HTERT RPE-1 (cell line): Measurements from ENCODE around the gene CACNA1S.

Source experiments
- in situ Hi-C: fragments of 300-500 bp; cut with MboI; formaldehyde crosslinking; loops from 4 replicates; pipeline ENCODE4 v1.14.3; 2020; ENCODE audit warnings: low sequenced_read_pairs

Gene CACNA1S

DNA sequence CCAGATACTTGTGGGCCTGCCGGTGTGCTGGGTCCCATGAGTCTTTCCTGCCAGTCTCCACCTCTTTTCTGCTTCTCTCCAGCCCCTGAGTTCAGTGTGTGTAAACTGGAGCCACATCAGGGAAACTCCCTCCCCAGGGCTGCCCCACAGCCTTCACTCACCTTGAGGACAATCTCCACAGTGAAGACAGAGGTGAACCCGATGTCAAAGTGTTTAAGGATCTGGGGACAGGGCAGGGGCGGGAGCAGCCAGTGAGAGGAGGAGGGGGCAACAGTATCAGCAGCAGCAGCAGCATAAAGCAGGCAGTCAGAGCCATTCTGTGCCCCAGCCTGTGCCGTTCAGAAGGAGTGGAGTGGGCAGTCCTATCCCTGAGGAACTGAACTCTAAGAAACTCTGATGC, 43.2 kb downstream of the CACNA1S start:
- in situ Hi-C loops: no loop called here

GRCh38 chr1:201066986-201067385, 45.2 kb downstream of the CACNA1S start:
- in situ Hi-C loops: no loop called here

GRCh38 chr1:201065686-201066085, 46.5 kb downstream of the CACNA1S start:
- in situ Hi-C loops: no loop called here

DNA sequence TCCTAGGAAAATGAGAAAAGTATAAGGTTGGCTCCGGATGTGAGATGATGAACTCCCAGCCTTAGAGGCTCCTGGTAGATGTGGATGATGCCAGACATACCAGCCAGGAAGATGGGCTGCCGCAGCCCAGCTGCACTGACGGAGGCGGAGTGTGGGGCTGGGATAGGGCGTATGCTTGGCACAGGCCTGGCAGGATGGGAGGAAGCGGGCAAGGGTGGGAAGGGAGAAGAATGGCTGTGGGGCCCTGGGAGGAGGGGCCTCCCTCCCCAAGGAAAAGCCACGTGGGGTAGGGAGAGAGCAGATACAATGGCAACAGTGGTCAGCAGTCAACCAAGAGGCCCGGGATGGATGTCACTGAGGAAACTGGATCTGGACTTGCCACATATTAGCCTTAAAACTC, 47.4 kb downstream of the CACNA1S start:
- in situ Hi-C loops: no loop called here

- in situ Hi-C loops: no loop called here
These were observed 49.1 kb downstream of the CACNA1S start for GRCh38 chr1:201063145-201063544.

- in situ Hi-C loops: no loop called here
These were observed 49.6 kb downstream of the CACNA1S start for GRCh38 chr1:201062511-201063091.

DNA sequence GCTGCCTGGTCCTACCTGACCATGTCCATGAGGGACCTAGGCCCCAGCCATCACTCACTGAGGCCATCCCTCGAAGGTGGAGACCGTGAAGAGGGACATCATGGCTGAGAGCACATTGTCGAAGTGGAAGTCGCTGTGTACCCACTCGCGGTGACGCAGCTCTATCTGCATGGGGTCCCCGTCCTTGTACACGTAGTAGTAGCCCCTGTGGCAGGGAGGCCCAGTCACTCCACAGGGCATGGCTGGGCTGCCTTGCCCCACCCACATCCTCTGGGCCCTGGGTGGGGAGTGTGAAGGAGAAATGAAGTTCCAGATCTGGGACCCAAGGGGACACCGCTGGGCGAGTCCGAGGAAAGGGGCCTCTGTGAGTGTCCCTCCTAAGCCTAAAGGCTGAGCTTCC, 50.3 kb downstream of the CACNA1S start:
- in situ Hi-C loops: no loop called here

GRCh38 chr1:201061049-201061448, 51.2 kb downstream of the CACNA1S start:
- in situ Hi-C loops: no loop called here

GRCh38 chr1:201060586-201060985, 51.6 kb downstream of the CACNA1S start:
- in situ Hi-C loops: no loop called here

GRCh38 chr1:201059871-201060555, 52.2 kb downstream of the CACNA1S start:
- in situ Hi-C loops: no loop called here

GRCh38 chr1:201059401-201059800, 52.8 kb downstream of the CACNA1S start:
- in situ Hi-C loops: no loop called here

DNA sequence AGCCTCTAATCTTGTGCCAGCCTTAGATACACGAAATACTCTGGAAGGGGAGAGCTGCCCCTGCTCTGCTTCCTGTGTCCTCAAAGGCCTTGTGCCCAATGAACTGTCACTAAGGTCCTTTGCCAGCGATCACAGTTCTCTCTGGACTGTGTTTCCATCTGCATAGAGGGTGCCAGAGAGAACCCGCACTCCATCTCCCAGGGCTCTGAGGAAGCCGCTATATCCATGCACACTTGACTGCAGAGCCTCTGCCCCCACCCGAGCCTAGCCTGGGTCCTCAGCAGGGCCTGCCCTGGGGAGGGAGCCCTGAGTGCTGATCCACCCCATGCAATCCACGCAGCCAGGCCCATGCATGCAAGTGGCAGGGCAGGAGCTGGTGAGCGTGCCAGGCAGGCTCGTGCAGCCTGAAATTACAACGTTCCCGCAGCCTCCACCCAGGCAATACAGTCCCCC, 58.1 kb downstream of the CACNA1S start:
- in situ Hi-C loops: no loop called here

- in situ Hi-C loops: no loop called here
These were observed 58.9 kb downstream of the CACNA1S start for GRCh38 chr1:201053155-201053860.

- in situ Hi-C loops: no loop called here
These were observed 60.8 kb downstream of the CACNA1S start for GRCh38 chr1:201051399-201051798.

- in situ Hi-C loops: no loop called here
These were observed 61.5 kb downstream of the CACNA1S start for GRCh38 chr1:201050515-201051277.

DNA sequence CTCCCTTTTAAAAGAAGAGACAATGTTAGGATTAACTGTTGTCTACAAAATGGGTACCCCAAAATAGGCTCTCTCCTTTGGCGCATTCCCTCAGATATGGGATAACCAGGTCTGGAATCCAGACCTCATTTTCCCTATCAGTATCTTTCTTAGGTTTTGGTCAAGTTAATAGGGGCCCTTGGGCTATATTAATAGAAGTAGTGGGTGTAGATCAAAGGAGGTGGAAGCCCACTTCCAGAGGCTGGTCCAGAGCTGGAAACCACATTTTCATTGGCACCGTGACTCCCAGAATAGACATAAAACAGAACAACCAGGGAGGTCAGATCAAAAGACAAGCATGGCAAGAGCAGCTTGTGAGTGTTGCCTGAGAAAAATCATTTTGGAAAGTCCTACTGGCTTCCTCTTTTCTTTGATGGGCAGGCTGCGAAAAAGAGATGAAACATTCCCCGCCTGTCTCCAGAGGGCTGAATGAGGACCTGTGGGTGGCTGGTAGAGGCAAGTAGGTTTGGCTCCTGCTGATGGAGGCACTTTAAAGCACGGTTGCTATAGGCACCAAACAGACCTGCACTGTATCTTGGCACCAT, 62.9 kb downstream of the CACNA1S start:
- in situ Hi-C loops: no loop called here

- in situ Hi-C loops: no loop called here
These were observed 63.7 kb downstream of the CACNA1S start for GRCh38 chr1:201048521-201048920.

- in situ Hi-C loops: no loop called here
These were observed 68.1 kb downstream of the CACNA1S start for GRCh38 chr1:201044119-201044518.

- in situ Hi-C loops: no loop called here
These were observed 69.3 kb downstream of the CACNA1S start for GRCh38 chr1:201042779-201043461.

DNA sequence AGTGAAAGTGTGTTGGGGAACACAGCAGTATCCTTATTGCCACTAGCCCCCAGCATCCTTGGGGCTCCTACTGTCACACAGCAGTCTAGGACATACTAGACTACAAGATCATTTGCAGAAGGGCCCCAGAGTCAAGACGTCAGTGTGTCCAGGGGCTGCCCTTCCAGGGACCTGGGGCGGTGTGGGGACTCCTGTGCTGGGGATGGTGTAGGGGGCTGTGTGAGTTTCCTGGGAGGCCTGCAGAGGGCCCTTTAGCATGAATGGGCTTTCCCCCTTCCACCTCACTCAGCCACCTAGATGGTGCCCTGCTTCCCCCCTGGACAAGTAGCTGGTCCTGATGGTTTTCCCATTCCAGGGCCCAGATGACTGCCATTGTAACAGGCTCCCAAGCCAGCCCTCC, 71.2 kb downstream of the CACNA1S start:
- in situ Hi-C loops: no loop called here
